Urinary bladder (tissue), 4 donors: ENCODE results near the gene PINK1. TPM values are rescaled to one million over a fixed set of nuclear protein-coding genes. Genes with fewer than 3 reads are reported as not detected.
"Not testable (repeated sequence)": the region's sequence is repeated elsewhere in the genome, so short reads cannot be mapped to it uniquely, and the experiment has no call there.

Source experiments
- DNase-seq: peaks from one replicate; pipeline ENCODE4 v3.0.0-alpha.2; 2015; ENCODE audit errors: extremely low spot score
- H3K27ac ChIP-seq: one replicate; pipeline ENCODE4 v1.5.1; 2013; ENCODE audit warnings: low read depth, mild to moderate bottlenecking, moderate library complexity
- H3K36me3 ChIP-seq: one replicate; pipeline ENCODE4 v1.6.1; 2013; ENCODE audit warnings: mild to moderate bottlenecking, moderate library complexity; ENCODE audit not compliant: insufficient read depth
- H3K4me1 ChIP-seq: one replicate; pipeline ENCODE4 v1.6.1; 2013; ENCODE audit warnings: mild to moderate bottlenecking, moderate library complexity; ENCODE audit not compliant: insufficient read depth
- H3K4me3 ChIP-seq: one replicate; pipeline ENCODE4 v1.5.1; 2013; ENCODE audit warnings: low read depth, low read length
- WGBS: extraction: QIAGEN DNeasy Blood & Tissue Kit; methylation state at CpG from one replicate; pipeline ENCODE4 v1.1.7; 2013; 5-methylcytosine and 5-hydroxymethylcytosine counted together
- polyA plus RNA-seq: library from polyadenylated mRNA; stranded (reverse); fragments of 200-250 nt; gene quantifications from one replicate; pipeline ENCODE4 v1.2.3, GENCODE V29; 2013
- total RNA-seq: library from RNA; depleted of rRNA; stranded (reverse); fragments of >200 nt; gene quantifications from one replicate; pipeline ENCODE4 v1.2.3, GENCODE V29; 2014
- donor health status: healthy with polysubstance abuse.
- donor health status: healthy.

Gene PINK1
- total and polyA plus RNA-seq, 2 donors = 37.3 to 112 TPM

DNA sequence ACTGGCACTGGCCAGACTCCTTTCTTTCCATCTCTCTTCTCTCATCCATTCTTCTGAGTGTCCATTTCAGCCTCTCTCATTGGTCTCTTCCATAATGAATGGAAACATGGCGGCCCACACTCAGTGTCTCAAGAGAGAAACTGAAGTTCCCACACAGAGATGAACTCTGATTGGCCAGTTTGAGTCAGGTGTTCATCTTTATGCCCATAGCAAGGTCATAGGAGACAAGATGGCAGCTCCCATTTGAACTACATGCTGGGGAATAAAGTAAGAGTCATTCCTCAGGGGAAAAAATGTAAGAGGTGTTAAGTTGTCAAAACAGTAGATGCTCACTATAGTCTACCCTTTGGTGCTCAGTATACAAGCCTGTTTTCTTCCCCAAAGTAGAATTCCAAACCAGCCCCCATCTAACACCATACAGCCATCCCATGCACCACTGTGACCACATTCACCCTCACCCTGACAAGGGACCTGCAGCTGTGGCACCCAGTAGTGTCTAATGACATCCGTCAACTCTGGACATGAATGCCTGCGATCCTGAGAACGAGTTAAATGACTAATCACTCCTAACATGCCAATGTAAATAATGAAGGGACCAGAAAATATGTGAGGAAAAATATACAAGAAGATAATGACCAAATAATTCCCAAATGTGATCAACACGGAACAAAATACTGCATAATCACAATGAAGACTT lies 32.0 kb upstream of the PINK1 start:
- H3K36me3 ChIP-seq = no peaks in the 10 kb centered on the region
- H3K4me1 ChIP-seq = no peaks in the 10 kb centered on the region
- no peak for DNase-seq
- no peak overlapping the region for H3K27ac ChIP-seq
- WGBS = 52% methylated on average over 5 of the region's 5 CpGs
- no peak overlapping the region for H3K4me3 ChIP-seq

DNA sequence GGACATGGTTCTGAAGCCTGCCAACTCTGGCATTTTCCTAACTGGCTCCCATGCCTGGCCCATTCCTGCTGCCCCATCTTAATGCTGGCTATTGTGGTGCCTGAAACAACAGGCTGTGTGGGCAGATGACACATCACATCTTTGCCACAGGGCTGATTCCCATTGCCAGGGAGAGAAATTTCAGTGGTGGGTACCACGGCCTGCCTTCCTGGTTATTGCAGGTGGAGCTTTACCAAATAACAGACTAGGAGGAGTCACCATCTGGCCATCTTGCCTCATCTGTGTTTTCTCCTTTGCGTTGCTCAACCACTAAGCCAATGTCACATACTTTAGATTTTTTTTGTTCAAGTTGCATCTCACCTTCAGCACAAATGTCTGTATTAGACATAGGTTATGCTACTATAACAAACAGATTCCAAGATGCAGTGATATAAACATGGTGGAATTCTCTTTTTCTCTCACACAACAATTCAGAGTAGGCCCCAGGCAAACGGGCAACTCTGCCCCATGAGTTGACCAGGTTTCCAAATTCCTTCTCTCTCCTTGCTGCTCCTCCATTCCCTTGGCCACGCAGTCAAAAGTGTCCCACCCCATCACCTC lies 30.3 kb upstream of the PINK1 start:
- H3K4me3 ChIP-seq = no peak overlapping the region
- no peak for DNase-seq
- H3K27ac ChIP-seq = no peak overlapping the region
- H3K4me1 ChIP-seq = no peaks in the 10 kb centered on the region
- 92% methylated on average over 4 of the region's 4 CpGs for WGBS
- no peaks in the 10 kb centered on the region for H3K36me3 ChIP-seq

DNA sequence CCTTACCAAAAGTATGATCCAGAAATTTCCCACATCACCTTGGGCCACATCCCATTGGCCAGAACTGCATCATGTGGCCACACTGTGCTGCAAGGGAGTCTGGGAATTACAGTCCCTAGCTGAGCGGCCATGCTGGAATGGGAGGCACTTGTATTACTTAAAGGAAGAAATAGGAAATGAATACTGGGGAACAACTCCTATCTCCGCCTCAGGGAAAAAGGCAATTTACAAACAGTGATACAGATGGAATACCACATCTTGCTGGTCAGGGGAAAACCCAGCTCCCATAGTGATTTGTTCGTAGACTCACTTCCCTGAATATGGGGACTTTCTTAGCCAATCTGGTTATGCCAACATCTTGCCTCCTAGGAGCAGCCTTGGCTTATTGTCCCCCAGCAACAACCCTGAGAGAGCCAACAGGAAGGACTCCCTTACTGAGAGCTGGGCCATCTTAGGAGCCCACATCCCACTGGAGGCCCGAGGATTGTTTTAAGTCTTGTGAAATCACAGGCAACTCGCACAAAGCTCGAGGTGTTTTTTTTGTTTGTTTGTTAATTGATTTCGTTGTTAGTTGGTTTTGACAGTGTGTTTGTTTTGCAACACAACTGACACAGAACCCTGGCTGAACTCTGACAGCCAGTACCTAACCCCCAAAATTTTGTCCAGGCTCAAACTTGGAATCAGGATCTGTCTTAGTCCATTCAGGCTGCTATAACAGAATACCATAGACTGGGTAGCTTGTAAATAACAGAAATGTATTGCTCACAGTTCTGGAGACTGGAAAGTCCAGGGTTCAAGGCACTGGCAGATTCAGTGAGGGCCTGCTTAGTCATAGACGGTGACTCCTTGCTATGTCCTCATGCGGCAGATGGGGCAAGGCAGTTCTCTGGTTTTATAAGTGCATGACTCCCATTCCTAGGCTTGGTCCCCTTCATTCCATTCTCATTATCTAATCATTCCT lies 29.5 kb upstream of the PINK1 start:
- 92% methylated on average over 9 of the region's 9 CpGs for WGBS
- no peaks in the 10 kb centered on the region for H3K4me1 ChIP-seq
- no peak for DNase-seq
- no peak overlapping the region for H3K4me3 ChIP-seq
- H3K27ac ChIP-seq = no peak overlapping the region
- no peaks in the 10 kb centered on the region for H3K36me3 ChIP-seq

DNA sequence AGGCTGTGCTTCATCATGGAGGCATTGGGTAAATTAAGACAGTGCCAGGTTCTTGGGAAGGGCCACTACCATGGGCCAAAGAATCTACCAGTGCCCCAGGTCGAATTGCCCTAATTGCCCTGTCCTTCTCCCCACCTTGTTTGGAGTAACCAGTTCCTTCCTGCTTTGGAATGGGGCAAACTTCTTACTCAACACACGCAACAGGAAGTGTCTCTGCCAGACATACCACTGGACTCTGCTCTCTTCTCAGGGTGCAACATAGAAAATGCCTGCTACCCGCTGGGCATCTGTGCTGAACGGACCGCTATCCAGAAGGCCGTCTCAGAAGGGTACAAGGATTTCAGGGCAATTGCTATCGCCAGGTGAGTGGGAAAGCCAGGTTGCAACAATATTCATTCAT lies 28.6 kb upstream of the PINK1 start:
- Histone ChIP-seq H3K4me3 (no peak overlapping the region), H3K36me3 (no peaks in the 10 kb centered on the region), H3K4me1 (no peaks in the 10 kb centered on the region), H3K27ac (no peak overlapping the region)
- WGBS = 91% methylated on average over 7 of the region's 7 CpGs
- DNase-seq = no peak

DNA sequence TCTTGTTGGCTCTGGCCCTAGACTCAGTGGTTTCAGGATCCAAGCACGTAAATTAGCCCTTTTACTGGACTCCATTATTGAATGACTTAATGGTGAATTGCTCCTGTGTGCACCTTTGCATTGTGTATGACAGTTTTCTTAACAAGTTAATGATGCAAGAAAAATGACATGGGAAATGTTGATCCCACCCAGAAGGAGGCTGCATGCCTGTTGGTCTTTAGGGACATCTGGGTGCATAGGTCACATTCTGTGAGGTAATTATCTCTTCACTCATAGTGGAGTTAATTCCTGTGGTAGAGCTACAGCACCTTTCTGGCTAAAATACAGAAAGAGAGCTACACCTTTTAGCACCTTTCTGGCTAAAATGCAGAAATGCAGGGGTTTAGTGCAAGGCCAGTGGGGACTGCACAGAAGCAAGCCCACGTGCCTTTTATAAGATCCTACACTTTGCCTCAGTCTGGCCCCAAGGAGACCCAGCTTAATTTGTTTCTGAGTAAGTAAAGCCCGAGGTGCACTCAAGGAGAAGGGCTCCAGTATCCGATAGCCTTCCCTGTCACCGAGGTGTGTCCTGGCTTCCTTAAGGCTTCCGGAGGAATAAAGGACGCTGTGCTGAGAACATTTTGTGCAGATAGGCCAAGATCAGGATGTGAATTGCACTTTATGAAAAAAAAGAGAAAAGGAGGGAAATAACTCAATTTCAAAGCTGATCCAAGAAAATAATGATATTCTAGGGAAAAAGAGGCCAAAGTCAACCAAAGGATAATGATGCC lies 26.3 kb upstream of the PINK1 start:
- not testable (repeated sequence) for H3K4me1 ChIP-seq, H3K27ac ChIP-seq, H3K36me3 ChIP-seq, H3K4me3 ChIP-seq, DNase-seq
- 82% methylated on average over 6 of the region's 7 CpGs for WGBS

DNA sequence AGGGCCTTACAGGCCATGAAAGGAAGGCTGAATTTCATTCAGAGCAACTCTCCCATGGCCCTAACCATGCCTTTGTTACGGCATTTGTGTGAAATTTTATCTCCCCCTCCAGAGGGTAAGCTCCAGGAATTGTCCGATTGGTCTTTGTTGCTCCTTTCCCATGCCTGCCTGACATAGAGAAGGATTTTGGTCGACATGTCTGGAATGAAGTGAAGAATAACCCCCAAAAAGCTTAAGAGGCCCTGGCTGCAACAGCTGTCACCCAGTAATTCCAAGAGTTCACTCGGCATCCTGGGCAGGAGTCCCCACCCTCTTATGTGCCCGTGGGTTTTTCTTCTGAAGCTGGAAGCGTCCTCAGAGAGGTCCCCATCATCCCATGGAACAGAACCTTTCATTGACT lies 23.7 kb upstream of the PINK1 start:
- H3K4me1 ChIP-seq = no peaks in the 10 kb centered on the region
- no peak overlapping the region for H3K4me3 ChIP-seq
- DNase-seq = no peak
- 82% methylated on average over 6 of the region's 6 CpGs for WGBS
- no peak overlapping the region for H3K27ac ChIP-seq
- H3K36me3 ChIP-seq = no peaks in the 10 kb centered on the region

DNA sequence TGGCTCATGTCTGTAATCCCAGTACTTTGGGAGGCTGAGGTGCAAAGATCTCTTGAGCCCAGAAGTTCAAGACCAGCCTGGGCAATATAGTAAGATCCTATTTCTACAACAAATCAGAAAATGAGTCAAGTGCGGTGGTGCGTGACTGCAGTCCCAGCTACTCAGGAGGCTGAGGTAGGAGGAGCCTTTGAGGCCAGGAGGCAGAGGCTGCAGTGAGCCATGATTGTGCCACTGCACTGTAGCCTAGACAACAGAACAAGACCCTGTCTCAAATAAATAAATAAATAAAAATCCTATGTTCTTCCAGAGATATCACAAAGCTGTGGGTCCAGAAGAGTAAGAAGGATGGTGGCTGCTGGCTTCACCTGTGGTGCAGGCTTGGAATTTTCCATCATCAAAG lies 22.3 kb upstream of the PINK1 start:
- Histone ChIP-seq H3K4me3 (no peak overlapping the region), H3K4me1 (no peaks in the 10 kb centered on the region), H3K36me3 (no peaks in the 10 kb centered on the region), H3K27ac (no peak overlapping the region)
- WGBS = 93% methylated on average over 2 of the region's 2 CpGs
- DNase-seq = no peak

DNA sequence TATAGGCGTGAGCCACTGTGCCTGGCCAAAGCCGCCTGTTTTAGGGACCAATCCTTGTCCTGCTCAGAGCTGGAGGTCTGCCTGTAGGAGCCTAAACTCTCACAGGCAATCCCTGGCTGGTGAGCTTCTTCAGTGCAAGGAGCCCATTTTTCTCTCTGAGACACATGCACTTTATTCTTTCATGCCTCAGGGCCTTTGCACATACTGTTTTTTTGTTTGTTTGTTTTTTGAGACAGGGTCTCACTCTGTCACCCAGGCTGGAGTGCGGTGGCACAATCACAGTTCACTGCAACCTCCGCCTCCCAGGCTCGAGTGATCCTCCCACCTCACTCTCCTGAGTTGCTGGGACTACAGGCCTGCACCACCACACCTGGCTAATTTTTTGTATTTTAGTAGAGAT lies 21.6 kb upstream of the PINK1 start:
- Histone ChIP-seq H3K4me1 (no peaks in the 10 kb centered on the region), H3K4me3 (no peak overlapping the region), H3K27ac (no peak overlapping the region), H3K36me3 (no peaks in the 10 kb centered on the region)
- 97% methylated on average over 5 of the region's 5 CpGs for WGBS
- DNase-seq = no peak

DNA sequence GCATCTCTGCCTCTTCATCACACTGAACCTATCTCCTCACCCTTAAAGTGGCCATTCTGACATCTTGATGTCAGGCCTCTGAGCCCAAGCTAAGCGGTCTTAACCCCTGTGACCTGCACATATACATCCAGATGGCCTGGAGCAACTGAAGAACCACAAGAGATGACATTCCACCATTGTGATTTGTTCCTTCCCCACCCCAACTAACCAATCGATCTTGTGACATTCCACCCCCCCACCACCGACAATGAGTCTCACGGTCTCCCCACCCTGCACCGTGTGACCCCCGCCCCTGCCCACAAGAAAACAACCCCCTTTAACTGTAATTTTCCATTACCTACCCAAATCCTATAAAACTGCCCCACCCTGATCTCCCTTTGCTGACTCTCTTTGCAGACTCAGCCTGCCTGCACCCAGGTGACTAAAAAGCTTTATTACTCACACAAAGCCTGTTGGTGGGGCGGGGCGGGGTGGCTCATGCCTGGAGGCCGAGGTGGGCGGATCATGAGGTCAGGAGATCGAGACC lies 21.0 kb upstream of the PINK1 start:
- Histone ChIP-seq H3K27ac (no peak overlapping the region), H3K4me3 (no peak overlapping the region), H3K4me1 (no peaks in the 10 kb centered on the region), H3K36me3 (no peaks in the 10 kb centered on the region)
- WGBS = 72% methylated on average over 11 of the region's 11 CpGs
- DNase-seq = no peak

DNA sequence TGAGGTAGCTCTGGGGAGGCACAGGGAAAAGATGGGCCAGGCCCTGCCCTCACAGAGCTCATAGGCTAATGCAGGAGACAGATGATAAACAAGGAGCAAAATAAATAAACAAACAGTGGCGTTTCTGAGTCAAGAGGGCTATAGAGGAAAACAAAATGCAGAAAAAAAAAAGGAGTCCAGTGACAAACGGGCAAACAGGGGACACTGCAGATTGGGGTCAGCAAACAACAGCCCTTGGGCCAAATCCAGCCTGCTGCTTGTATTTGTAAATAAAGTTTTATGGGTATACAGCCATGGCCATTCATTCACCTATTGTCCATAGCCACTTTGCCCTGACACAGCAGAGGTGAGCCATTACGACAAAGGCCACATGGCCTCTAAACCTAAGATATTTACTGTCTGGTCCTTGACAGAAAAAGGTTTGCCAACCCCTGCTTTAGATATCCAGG lies 19.1 kb upstream of the PINK1 start:
- WGBS = 68% methylated on average over 3 of the region's 3 CpGs

DNA sequence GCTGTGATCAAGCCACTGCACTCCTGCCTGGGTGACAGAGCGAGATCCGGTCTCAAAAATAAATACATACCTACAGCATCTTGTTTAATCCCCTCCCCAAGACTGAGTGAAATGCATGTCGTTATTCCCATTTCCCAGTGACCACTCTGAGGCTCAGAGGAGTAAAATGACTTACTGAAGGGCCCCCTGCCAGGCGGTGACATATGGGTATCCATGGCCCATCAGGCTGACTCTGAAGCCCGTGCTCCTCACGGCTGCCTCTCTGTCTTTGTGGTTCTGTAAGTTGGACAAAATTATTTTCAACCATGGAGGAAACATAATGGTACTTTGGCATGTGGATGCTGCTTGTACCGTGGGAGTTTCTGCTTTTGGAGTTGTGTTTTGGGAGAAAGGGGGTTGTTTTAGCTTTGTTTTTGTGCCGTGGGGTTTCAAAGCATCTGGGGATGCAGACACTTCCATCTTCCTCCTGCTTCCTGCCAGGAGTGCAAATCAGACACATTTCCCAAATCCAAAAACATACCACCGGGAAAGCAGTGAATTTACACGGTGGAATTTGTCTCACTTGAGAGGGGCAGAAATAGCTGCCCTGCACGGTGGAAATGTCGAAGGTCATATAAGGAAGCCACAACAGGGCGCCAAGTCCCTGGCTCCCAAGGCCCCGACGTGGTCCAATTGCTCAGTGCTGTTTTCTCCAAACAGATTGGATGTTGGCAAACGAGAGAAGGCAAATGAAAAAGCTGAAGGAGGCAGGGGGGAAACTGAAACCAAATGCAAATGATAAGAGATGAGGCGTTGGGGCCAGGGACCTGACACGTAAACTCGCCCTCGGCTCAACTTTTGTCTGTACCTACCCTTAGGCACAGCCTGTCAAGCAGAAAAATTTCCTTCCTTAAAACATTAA lies 17.1 kb upstream of the PINK1 start:
- Histone ChIP-seq H3K4me3 (no peak overlapping the region), H3K4me1 (no peaks in the 10 kb centered on the region), H3K36me3 (no peaks in the 10 kb centered on the region), H3K27ac (no peak overlapping the region)
- DNase-seq = no peak
- 44% methylated on average over 20 of the region's 20 CpGs for WGBS

More for the DNA sequence above, 19.1 kb upstream of the PINK1 start:
- H3K27ac ChIP-seq = no peak overlapping the region
- no peak for DNase-seq
- H3K4me3 ChIP-seq = no peak overlapping the region
- no peaks in the 10 kb centered on the region for H3K4me1 ChIP-seq
- no peaks in the 10 kb centered on the region for H3K36me3 ChIP-seq

DNA sequence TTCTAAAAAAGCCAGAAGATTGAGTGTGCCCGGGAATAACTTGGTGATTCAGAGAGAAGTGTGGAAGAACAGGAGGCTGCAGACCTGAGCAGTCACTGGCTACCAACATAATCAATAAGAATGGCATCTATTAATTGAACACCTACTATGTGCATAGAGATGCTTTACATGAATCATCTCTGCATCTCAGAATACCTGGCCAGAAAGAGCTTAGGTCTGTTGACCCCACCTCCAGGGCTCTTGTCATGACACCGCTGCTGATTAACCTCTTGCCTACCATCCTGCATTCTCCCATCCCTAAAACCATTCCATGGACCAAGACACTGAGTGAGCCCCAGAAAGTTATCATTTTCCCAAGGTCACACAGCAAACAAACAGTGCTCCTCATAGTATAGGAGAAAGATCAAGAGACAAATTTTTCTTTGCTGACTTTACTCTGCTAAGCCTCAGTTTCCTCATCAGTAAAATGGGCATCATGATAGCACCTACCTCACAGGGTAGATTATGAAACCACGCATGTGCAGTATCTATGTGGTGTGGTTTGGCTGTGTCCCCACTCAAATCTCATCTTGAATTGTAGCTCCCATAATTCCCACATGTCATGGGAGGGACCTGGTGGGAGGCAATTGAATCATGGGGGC lies 16.3 kb upstream of the PINK1 start:
- Histone ChIP-seq H3K4me3 (no peak overlapping the region), H3K27ac (no peak overlapping the region), H3K4me1 (no peaks in the 10 kb centered on the region), H3K36me3 (no peaks in the 10 kb centered on the region)
- 73% methylated on average over 3 of the region's 3 CpGs for whole genome bisulfite sequencing
- no peak for DNase-seq
